Gastrocnemius medialis (tissue), 4 donors: Measurements from ENCODE around the gene DNAJB6.

ENCODE experiments used
- CTCF ChIP-seq, 5 experiments: fragments of 450-650 bp in 3 of 5; fragments of 200-600 bp in 2 of 5; sonication (generic) in 2 of 5; IDR thresholded peaks in 4 of 5; conservative IDR thresholded peaks in 1 of 5; 1 replicate in 4 of 5; 2 replicates in 1 of 5; pipeline ENCODE4 v1.5.1; 2016 to 2019; ENCODE audit warnings: antibody characterized with exemption in 5 of 5, mild to moderate bottlenecking in 3 of 5, moderate library complexity in 3 of 5
- POLR2A ChIP-seq, 2 donors: fragments of 450-650 bp; IDR thresholded peaks; one replicate each; pipeline ENCODE4 v1.6.1; 2017; ENCODE audit warnings: antibody characterized with exemption in 2 of 2, mild to moderate bottlenecking in 2 of 2, moderate library complexity in 2 of 2

- TF ChIP-seq CTCF (IDR thresholded peaks at IDR 0.05 in 4 of 5, conservative IDR thresholded peaks at IDR 0.05 in 1 of 5) (no peak), POLR2A (IDR thresholded peaks at IDR 0.05) (no peak)
Observed at GRCh38 chr7:157309988-157310668, 26.7 kb upstream of the DNAJB6 start.
